T-cell (primary cell): ENCODE results near the gene PLPPR3. TPM values are rescaled to one million over a fixed set of nuclear protein-coding genes. Genes with fewer than 3 reads are reported as not detected.

Source experiments
- ATAC-seq, 4 experiments: fragments of 200-7000 bp in 3 of 4; fragments of 150-1000 bp in 1 of 4; cut with Tn5 transposase; replicated peaks in 1 of 4; 1 replicate in 3 of 4; 2 replicates in 1 of 4; pipeline ENCODE4 v1.10.0; 2021; ENCODE audit warnings: moderate library complexity in 3 of 4, mild to moderate bottlenecking in 2 of 4, moderate number of reproducible peaks in 1 of 4
- CTCF ChIA-PET, 2 donors: fragments of 300-600 bp; sonication (Branson Sonifier 250); formaldehyde crosslinking; loops; one replicate each; lab custom pipeline; 2022; ENCODE audit warnings: antibody characterized with exemption in 2 of 2; lab: Charles Lee
- POLR2A ChIA-PET, 2 donors: fragments of 300-600 bp; sonication (Branson Sonifier 250); formaldehyde crosslinking; loops; one replicate each; lab custom pipeline; 2022; ENCODE audit warnings: antibody characterized with exemption in 2 of 2; lab: Charles Lee
- DNase-seq, 35 experiments: peaks; one replicate each; pipeline versions ENCODE4 v3.0.0 to v3.0.0-alpha.2; 2013 to 2023
- H3K27ac ChIP-seq: one replicate; pipeline ENCODE4 v1.5.1; 2013; ENCODE audit warnings: low read length
- H3K27me3 ChIP-seq, 2 experiments: replicated peaks in 1 of 2; 1 replicate in 1 of 2; 2 replicates in 1 of 2; pipeline versions ENCODE4 v1.6.1 to v1.7.0; 2013; ENCODE audit warnings: low read length in 1 of 2, mixed read lengths in 1 of 2; ENCODE audit not compliant: control insufficient read depth in 2 of 2, insufficient read depth in 2 of 2; ENCODE audit errors: extremely low read depth in 1 of 2
- H3K36me3 ChIP-seq, 2 donors: 1 replicate in 1 of 2; 2 replicates in 1 of 2; pipeline versions ENCODE4 v1.6.1 to v1.7.0; 2013; ENCODE audit warnings: low read length in 1 of 2; ENCODE audit not compliant: control insufficient read depth in 2 of 2, insufficient read depth in 1 of 2; ENCODE audit errors: extremely low read depth in 1 of 2
- H3K4me1 ChIP-seq, 2 experiments: 1 replicate in 1 of 2; 2 replicates in 1 of 2; pipeline versions ENCODE4 v1.6.1 to v1.7.0; 2013; ENCODE audit warnings: low read length in 2 of 2, mixed read lengths in 1 of 2; ENCODE audit not compliant: insufficient read depth in 2 of 2, control insufficient read depth in 1 of 2; ENCODE audit errors: extremely low read depth in 1 of 2
- H3K4me3 ChIP-seq, 2 donors: 1 replicate in 1 of 2; 2 replicates in 1 of 2; pipeline versions ENCODE4 v1.5.1 to v1.7.0; 2013; ENCODE audit warnings: mild to moderate bottlenecking in 2 of 2, low read length in 1 of 2, moderate library complexity in 1 of 2; ENCODE audit not compliant: control insufficient read depth in 1 of 2; ENCODE audit errors: extremely low read depth in 1 of 2
- H3K9me3 ChIP-seq: 2 replicates; pipeline ENCODE4 v1.7.0; 2013
- H3K27ac Mint-ChIP-seq, 2 donors: one replicate each; pipeline ENCODE4 v1.8.0; 2020 to 2021; ENCODE audit warnings: mild to moderate bottlenecking in 2 of 2, mixed read lengths in 2 of 2
- H3K27me3 Mint-ChIP-seq, 2 donors: one replicate each; pipeline ENCODE4 v1.8.0; 2021 to 2022; ENCODE audit warnings: mixed read lengths in 2 of 2
- H3K36me3 Mint-ChIP-seq: one replicate; pipeline ENCODE4 v1.8.0; 2021; ENCODE audit warnings: mixed read lengths
- H3K4me1 Mint-ChIP-seq, 3 donors: one replicate each; pipeline ENCODE4 v1.8.0; 2020 to 2022; ENCODE audit warnings: mixed read lengths in 3 of 3, mild to moderate bottlenecking in 1 of 3
- H3K4me3 Mint-ChIP-seq, 3 donors: one replicate each; pipeline ENCODE4 v1.8.0; 2020 to 2022; ENCODE audit warnings: mild to moderate bottlenecking in 3 of 3, mixed read lengths in 3 of 3, moderate library complexity in 3 of 3
- H3K9me3 Mint-ChIP-seq, 3 donors: one replicate each; pipeline ENCODE4 v1.8.0; 2020 to 2022; ENCODE audit warnings: mixed read lengths in 3 of 3
- WGBS: methylation state at CpG from one replicate; pipeline ENCODE4 v1.1.5; 2013; ENCODE audit warnings: missing lambda C conversion rate; ENCODE audit not compliant: insufficient coverage; 5-methylcytosine and 5-hydroxymethylcytosine counted together
- total RNA-seq, 35 experiments: library from RNA in 6 of 35; stranded (reverse) in 6 of 35; fragments of 120-200 nt in 1 of 35; gene quantifications; one replicate each; pipeline versions ENCODE4 v1.2.1 to v1.2.4 and lab custom pipeline; 2013 to 2026

PLPPR3 gene
- total RNA-seq, 5 donors from 2014 or later (not counting 1 experiment from before 2014, with no cell fraction given): 0.22 to 0.36 (median 0.26) TPM; not detected in 2

DNA sequence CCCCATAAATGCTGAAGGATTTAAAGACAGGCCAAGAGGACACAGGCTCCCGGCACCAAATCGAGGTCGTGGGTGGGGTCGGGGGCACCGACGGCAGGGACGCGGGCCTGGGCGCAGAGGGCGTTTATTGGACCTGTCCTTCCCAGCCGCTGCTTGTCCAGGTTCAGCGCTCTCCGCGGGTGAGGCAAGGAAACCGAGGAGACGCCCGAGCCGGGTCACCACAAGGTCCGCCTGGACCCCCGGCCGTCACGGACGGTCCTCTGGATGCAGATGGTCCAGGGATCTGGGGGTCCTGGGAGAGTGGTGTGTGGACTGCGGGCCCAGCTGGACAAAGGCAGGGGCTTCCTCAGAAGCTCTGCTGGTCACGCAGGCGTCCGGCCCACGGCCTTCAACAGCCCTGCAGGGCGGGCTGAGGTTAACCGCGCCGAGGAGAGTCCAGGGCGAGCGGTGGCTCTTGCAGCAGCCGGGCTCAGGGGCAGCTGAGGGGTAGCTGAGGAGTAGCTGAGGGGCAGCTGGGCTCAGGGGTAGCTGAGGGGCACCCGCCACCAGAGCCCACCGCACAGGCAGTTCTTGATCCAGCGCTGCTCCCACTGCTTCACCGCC, 46.2 kb upstream of the PLPPR3 start:
- WGBS: 97% methylated on average over 36 of the region's 39 CpGs
- H3K9me3 ChIP-seq: no peaks in the 10 kb centered on the region
- DNase-seq: no peak
- peaks cover 23 to 28% (median 26%) of the 10 kb centered on the region in 3 donors for H3K4me1 Mint-ChIP-seq
- peaks cover 6 to 34% of the 10 kb centered on the region in 2 experiments for H3K4me1 ChIP-seq
- ChIA-PET POLR2A (no interaction called here), CTCF (no interaction called here)
- no peak overlapping the region for H3K4me3 ChIP-seq
- no peak for ATAC-seq
- H3K4me3 Mint-ChIP-seq: no peak overlapping the region
- no peak overlapping the region for H3K27ac ChIP-seq
- no peaks in the 10 kb centered on the region for H3K9me3 Mint-ChIP-seq
- peaks cover 0 to 23% of the 10 kb centered on the region in 2 donors for H3K36me3 ChIP-seq
- H3K27ac Mint-ChIP-seq: no peak overlapping the region
- peaks cover 11% of the 10 kb centered on the region for H3K36me3 Mint-ChIP-seq
- H3K27me3 ChIP-seq: peaks cover 0 to 6% of the 10 kb centered on the region in 2 experiments
- no peaks in the 10 kb centered on the region for H3K27me3 Mint-ChIP-seq

DNA sequence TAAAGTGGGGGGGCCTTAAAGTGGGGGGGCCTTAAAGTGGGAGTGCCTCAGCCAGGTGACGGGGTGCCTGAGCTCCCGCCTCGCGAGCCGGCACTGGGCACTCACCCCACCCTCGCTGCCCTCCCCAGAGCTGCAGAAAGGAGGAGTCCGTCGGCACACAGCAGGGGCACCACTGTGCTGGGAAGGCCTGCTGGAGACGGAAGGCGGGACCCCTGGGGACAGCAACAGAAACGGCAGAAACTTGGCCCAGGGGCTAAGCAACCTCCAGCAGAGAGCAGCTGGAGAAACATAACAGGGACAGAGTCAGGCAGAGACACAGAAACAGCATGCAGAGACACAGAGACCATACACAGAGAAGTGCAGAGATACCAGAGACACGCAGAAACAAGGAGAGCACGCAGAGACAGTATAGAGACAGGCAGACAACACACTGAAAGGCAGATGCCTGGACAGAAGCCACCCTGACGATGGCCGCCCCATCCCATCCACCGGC, 45.6 kb upstream of the PLPPR3 start:
- H3K36me3 Mint-ChIP-seq: peaks cover 11% of the 10 kb centered on the region
- ATAC-seq (no peak), DNase-seq (no peak)
- ChIA-PET CTCF (no interaction called here), POLR2A (no interaction called here)
- no peak overlapping the region for H3K27ac ChIP-seq
- H3K4me3 Mint-ChIP-seq: no peak overlapping the region
- H3K27me3 Mint-ChIP-seq: no peaks in the 10 kb centered on the region
- peaks cover 0 to 12% of the 10 kb centered on the region in 2 experiments for H3K27me3 ChIP-seq
- H3K9me3 ChIP-seq: no peaks in the 10 kb centered on the region
- H3K27ac Mint-ChIP-seq: peak overlapping the region; percentile 34 to 36
- peaks cover 0 to 23% of the 10 kb centered on the region in 2 donors for H3K36me3 ChIP-seq
- H3K4me3 ChIP-seq: no peak overlapping the region
- H3K4me1 ChIP-seq: peaks cover 6 to 37% of the 10 kb centered on the region in 2 experiments
- no peaks in the 10 kb centered on the region for H3K9me3 Mint-ChIP-seq
- peaks cover 25 to 30% (median 27%) of the 10 kb centered on the region in 3 donors for H3K4me1 Mint-ChIP-seq
- 93% methylated on average over 12 of the region's 16 CpGs for WGBS

DNA sequence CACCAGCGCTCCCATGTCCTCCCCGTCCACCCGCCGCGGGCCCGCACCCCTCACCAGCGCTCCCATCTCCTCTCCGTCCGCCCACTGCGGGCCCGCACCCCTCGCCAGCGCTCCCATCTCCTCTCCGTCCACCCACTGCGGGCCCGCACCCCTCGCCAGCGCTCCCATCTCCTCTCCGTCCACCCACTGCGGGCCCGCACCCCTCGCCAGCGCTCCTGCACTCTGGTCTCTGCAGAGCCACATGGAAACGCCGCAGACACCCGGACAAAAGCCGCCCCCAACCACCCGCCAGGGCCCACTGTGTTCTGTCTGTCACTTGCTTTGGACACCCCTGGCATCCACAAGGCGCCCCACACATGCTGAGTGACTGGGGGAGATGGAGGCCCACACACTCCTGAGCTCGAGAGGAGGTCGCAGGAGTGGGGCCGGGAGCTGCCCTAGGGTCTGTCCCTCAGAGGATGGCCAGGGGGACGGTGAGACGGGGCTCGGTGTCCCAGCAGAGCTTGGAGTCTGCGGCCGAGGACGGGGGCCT, 45.1 kb upstream of the PLPPR3 start:
- peaks cover 11% of the 10 kb centered on the region for H3K36me3 Mint-ChIP-seq
- H3K27me3 Mint-ChIP-seq: no peaks in the 10 kb centered on the region
- no peak overlapping the region for H3K27ac Mint-ChIP-seq
- ChIA-PET POLR2A (no interaction called here), CTCF (no interaction called here)
- H3K36me3 ChIP-seq: peaks cover 0 to 23% of the 10 kb centered on the region in 2 donors
- H3K27me3 ChIP-seq: peaks cover 0 to 12% of the 10 kb centered on the region in 2 experiments
- H3K4me3 Mint-ChIP-seq: no peak overlapping the region
- DNase-seq: no peak
- H3K9me3 ChIP-seq: no peaks in the 10 kb centered on the region
- H3K4me3 ChIP-seq: no peak overlapping the region
- ATAC-seq: no peak
- no peak overlapping the region for H3K27ac ChIP-seq
- H3K4me1 ChIP-seq: peaks cover 5 to 36% of the 10 kb centered on the region in 2 experiments
- H3K4me1 Mint-ChIP-seq: peaks cover 22 to 24% (median 23%) of the 10 kb centered on the region in 3 donors
- WGBS: 96% methylated on average over 21 of the region's 38 CpGs
- H3K9me3 Mint-ChIP-seq: no peaks in the 10 kb centered on the region

DNA sequence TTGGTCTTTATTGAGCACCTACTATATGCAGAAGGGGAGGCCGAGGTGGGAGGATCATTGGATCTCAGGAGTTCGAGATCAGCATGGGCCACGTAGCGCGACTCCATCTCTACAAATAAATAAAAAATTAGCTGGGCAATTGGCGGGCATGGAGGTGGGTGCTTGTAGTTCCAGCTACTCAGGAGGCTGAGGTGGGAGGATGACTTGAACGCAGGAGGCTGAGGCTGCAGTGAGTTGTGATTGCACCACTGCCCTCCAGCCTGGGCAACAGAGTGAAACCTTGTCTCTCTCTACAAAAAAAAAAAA, 41.5 kb upstream of the PLPPR3 start:
- no CpG with 5 or more reads among the region's 7 CpGs for WGBS
- ChIA-PET CTCF (interaction anchor here (0.6 to 2.4 kb wide), 9 partner anchors 9 to 120 kb away, joined by 3 to 14 read pairs (median 6); partner anchors contain the start of genes MED16 (in 1 of the 2), RNU6-9 (in 1 of the 2) and WDR18 (in 1 of the 2)), POLR2A (no interaction called here)
- Mint-ChIP-seq H3K27me3 (peaks cover 0 to 5% of the 10 kb centered on the region in 2 donors), H3K36me3 (peaks cover 4% of the 10 kb centered on the region), H3K27ac (peak overlapping the region; percentile 76 to 86), H3K9me3 (no peaks in the 10 kb centered on the region), H3K4me1 (peaks cover 19 to 23% (median 22%) of the 10 kb centered on the region in 3 donors), H3K4me3 (peak overlapping the region; percentile 70 to 75 (median 72))
- peaks cover 0 to 7% of the 10 kb centered on the region in 2 donors for H3K36me3 ChIP-seq
- peaks cover 7 to 37% of the 10 kb centered on the region in 2 experiments for H3K4me1 ChIP-seq
- peaks cover 0 to 40% of the 10 kb centered on the region in 2 experiments for H3K27me3 ChIP-seq
- DNase-seq (no peak), ATAC-seq (no peak)
- H3K27ac ChIP-seq: no peak overlapping the region
- no peaks in the 10 kb centered on the region for H3K9me3 ChIP-seq
- H3K4me3 ChIP-seq: peak overlapping the region in 1 of 2 donors; percentile 29

DNA sequence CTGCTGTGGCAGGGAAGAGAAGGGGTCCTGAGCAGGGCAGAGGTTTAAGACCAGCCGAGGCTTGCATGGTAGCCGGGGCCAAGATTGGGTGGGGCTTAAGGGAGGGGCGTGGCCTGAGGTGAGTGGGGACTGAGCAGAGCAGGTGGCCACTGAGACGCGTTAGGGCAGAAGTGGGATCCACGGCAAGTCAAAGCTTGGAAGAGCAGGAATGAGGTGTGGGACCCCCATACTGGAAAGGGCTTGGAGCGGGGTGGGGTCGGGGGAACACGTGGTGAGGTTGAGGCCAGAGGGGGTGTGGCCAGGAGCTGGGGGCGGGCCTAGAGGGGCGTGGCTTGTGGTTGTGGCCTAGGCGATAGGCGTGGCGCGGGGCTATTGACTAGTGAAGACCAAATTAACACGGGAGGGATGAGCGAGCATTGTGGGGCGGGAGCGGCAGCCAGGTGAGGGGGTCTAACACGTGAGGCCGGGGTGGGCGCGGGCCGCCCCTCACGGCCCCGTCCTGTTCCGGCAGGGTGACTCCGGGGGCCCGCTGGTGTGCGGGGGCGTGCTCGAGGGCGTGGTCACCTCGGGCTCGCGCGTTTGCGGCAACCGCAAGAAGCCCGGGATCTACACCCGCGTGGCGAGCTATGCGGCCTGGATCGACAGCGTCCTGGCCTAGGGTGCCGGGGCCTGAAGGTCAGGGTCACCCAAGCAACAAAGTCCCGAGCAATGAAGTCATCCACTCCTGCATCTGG, 41.0 kb upstream of the PLPPR3 start:
- peak; percentile 50 to 63 (median 60) for ATAC-seq
- ChIA-PET CTCF (interaction anchor here in 1 of 2 donors (0.7 to 2.4 kb wide), 6 partner anchors 13 to 121 kb away, joined by 3 to 14 read pairs (median 5); partner anchors contain the start of genes MED16, RNU6-9 and WDR18), POLR2A (no interaction called here)
- H3K4me3 ChIP-seq: peak overlapping the region; percentile 5 to 29
- H3K27me3 ChIP-seq: peaks cover 0 to 43% of the 10 kb centered on the region in 2 experiments
- H3K9me3 ChIP-seq: no peaks in the 10 kb centered on the region
- Mint-ChIP-seq H3K36me3 (peaks cover 4% of the 10 kb centered on the region), H3K27ac (peak overlapping the region in 1 of 2 donors; percentile 66), H3K9me3 (no peaks in the 10 kb centered on the region), H3K4me3 (peak overlapping the region; percentile 70 to 75 (median 72)), H3K27me3 (peaks cover 0 to 6% of the 10 kb centered on the region in 2 donors), H3K4me1 (peaks cover 19 to 23% (median 22%) of the 10 kb centered on the region in 3 donors)
- peak; percentile 60 to 85 (median 78) for DNase-seq
- 12% methylated on average over 45 of the region's 48 CpGs for whole genome bisulfite sequencing
- peaks cover 0 to 3% of the 10 kb centered on the region in 2 donors for H3K36me3 ChIP-seq
- H3K27ac ChIP-seq: no peak overlapping the region
- peaks cover 7 to 37% of the 10 kb centered on the region in 2 experiments for H3K4me1 ChIP-seq
